Measurements from ENCODE around the gene RAMP2. TPM values are rescaled to one million over a fixed set of nuclear protein-coding genes. Genes with fewer than 3 reads are reported as not detected.

The RAMP2 gene
- total RNA-seq, result 0.13 and 0.46 TPM in 2 replicates

GRCh38 chr17:42760652-42761581 is at the start of gene RAMP2:
RAMP2 (plus strand) TSS chr17:42761227; CDS start chr17:42761262, 35 bp downstream.

GRCh38 chr17:42744806-42745617 is 16.0 kb upstream of the RAMP2 start, which contains the start of gene EZH1:
EZH1 (minus strand) TSS chr17:42745040; CDS start chr17:42728941, 16,099 bp downstream.

GRCh38 chr17:42773290-42774035 is 12.4 kb downstream of the RAMP2 start, which contains the start of gene VPS25:
VPS25 (plus strand) TSS chr17:42773449; CDS start chr17:42773476, 27 bp downstream.

GRCh38 chr17:42779936-42780850 is 19.2 kb downstream of the RAMP2 start, which contains the start of gene WNK4:
WNK4 (plus strand) TSS chr17:42780610; CDS start chr17:42780699, 89 bp downstream.

GRCh38 chr17:42798383-42799380 is 37.7 kb downstream of the RAMP2 start, which contains the start of the genes CNTD1 and COA3:
CNTD1 (plus strand) TSS chr17:42798861; CDS start chr17:42799068, 207 bp downstream.
COA3 (minus strand) TSS chr17:42798704; CDS start chr17:42798681, 23 bp downstream.

Other genes starting within 250 kb of the RAMP2 start
- 68.0 and 69.1 TPM in 2 replicates for gene NAGLU, start 225.0 kb upstream of the RAMP2 start, total RNA-seq
- 2.0 and 5.7 TPM in 2 replicates for gene HSD17B1, start 208.3 kb upstream of the RAMP2 start, total RNA-seq
- 24.2 and 31.5 TPM in 2 replicates for gene COASY, start 199.1 kb upstream of the RAMP2 start, total RNA-seq
- gene MLX, start 194.1 kb upstream of the RAMP2 start, total RNA-seq, result 37.1 and 42.2 TPM in 2 replicates
- 3.7 and 4.3 TPM in 2 replicates for gene PSMC3IP, start 183.5 kb upstream of the RAMP2 start, total RNA-seq
- gene RETREG3, start 151.9 kb upstream of the RAMP2 start, total RNA-seq, result 58.5 and 62.9 TPM in 2 replicates
- 23.8 and 37.4 TPM in 2 replicates for gene TUBG1, start 151.5 kb upstream of the RAMP2 start, total RNA-seq
- 12.0 and 15.6 TPM in 2 replicates for gene TUBG2, start 101.9 kb upstream of the RAMP2 start, total RNA-seq
- gene PLEKHH3, start 84.2 kb upstream of the RAMP2 start, total RNA-seq, result 16.9 and 23.8 TPM in 2 replicates
- 2.9 and 6.0 TPM in 2 replicates for gene CCR10, start 79.4 kb upstream of the RAMP2 start, total RNA-seq
- gene CNTNAP1, start 78.7 kb upstream of the RAMP2 start, total RNA-seq, result 57.2 and 112 TPM in 2 replicates
- 20.6 and 21.3 TPM in 2 replicates for gene EZH1, start 16.2 kb upstream of the RAMP2 start, total RNA-seq
- gene VPS25, start 12.2 kb downstream of the RAMP2 start, total RNA-seq, result 44.1 and 44.4 TPM in 2 replicates
- gene WNK4, start 19.4 kb downstream of the RAMP2 start, total RNA-seq, result 0.20 and 0.79 TPM in 2 replicates
- 41.7 and 50.0 TPM in 2 replicates for gene COA3, start 37.5 kb downstream of the RAMP2 start, total RNA-seq
- gene CNTD1, start 37.6 kb downstream of the RAMP2 start, total RNA-seq, result 0.07 and 0.36 TPM in 2 replicates
- 94.1 and 99.6 TPM in 2 replicates for gene BECN1, start 63.1 kb downstream of the RAMP2 start, total RNA-seq
- gene PSME3, start 72.2 kb downstream of the RAMP2 start, total RNA-seq, result 60.6 and 62.2 TPM in 2 replicates
- 0.79 and 0.85 TPM in 2 replicates for gene AOC2, start 83.4 kb downstream of the RAMP2 start, total RNA-seq
- 1.3 and 5.9 TPM in 2 replicates for gene AOC3, start 90.0 kb downstream of the RAMP2 start, total RNA-seq
- gene G6PC1, start 139.6 kb downstream of the RAMP2 start, total RNA-seq, result not detected in 2 replicates
- 18.2 and 20.0 TPM in 2 replicates for gene AARSD1, start 203.2 kb downstream of the RAMP2 start, total RNA-seq
- gene PTGES3L, start 218.9 kb downstream of the RAMP2 start, total RNA-seq, result 0.07 and 0.23 TPM in 2 replicates
- gene RUNDC1, start 219.3 kb downstream of the RAMP2 start, total RNA-seq, result 13.4 and 15.4 TPM in 2 replicates
- 364 and 471 TPM in 2 replicates for gene RPL27, start 237.2 kb downstream of the RAMP2 start, total RNA-seq
- 14.2 and 21.2 TPM in 2 replicates for gene IFI35, start 245.6 kb downstream of the RAMP2 start, total RNA-seq

Measured in smooth muscle cell of the pulmonary artery (primary cell).